ENCODE results near the gene PLXNA4. TPM values are rescaled to one million over a fixed set of nuclear protein-coding genes. Genes with fewer than 3 reads are reported as not detected.

PLXNA4 gene
- total and polyA plus RNA-seq, 2 experiments from 2014 or later, result 1.9 to 4.8 TPM

- no peak overlapping the region for H3K27ac ChIP-seq
- H3K4me3 ChIP-seq, result no peak overlapping the region
- no peak overlapping the region for H3K4me2 ChIP-seq
- H2AFZ ChIP-seq, result no peak overlapping the region
- H3K9me2 ChIP-seq (replicated peaks; ENCODE audit: insufficient read depth), result no peaks in the 10 kb centered on the region
- H4K20me1 ChIP-seq (ENCODE audit: insufficient read depth, poor library complexity, severe bottlenecking), result no peaks in the 10 kb centered on the region
- DNase-seq (ENCODE audit: low spot score), result no peak
- H3K9me3 ChIP-seq (ENCODE audit: low read depth), result no peaks in the 10 kb centered on the region
- H3K27me3 ChIP-seq, result peaks cover 5% of the 10 kb centered on the region
- TF ChIP-seq EZH2phosphoT487 (IDR thresholded peaks at IDR 0.05; ENCODE audit: low read depth, severe bottlenecking, unreplicated experiment) (no peak), EZH2 (IDR thresholded peaks at IDR 0.05; ENCODE audit: borderline replicate concordance) (no peak), CTCF (IDR thresholded peaks at IDR 0.05; ENCODE audit: poor library complexity) (no peak)
- H3K36me3 ChIP-seq (replicated peaks; ENCODE audit: insufficient read depth, low read depth), result no peaks in the 10 kb centered on the region
- WGBS (ENCODE audit: low lambda C conversion rate, missing lambda C conversion rate), result 80% methylated on average over 1 of the region's 1 CpG
- H3K4me1 ChIP-seq (ENCODE audit: insufficient read depth), result no peaks in the 10 kb centered on the region
- no peaks in the 10 kb centered on the region for H3K79me2 ChIP-seq
Observed at GRCh38 chr7:132091706-132092105, 484.6 kb downstream of the PLXNA4 start.

GRCh38 chr7:132090444-132090843, 485.8 kb downstream of the PLXNA4 start:
- H3K79me2 ChIP-seq, result no peaks in the 10 kb centered on the region
- WGBS (ENCODE audit: low lambda C conversion rate, missing lambda C conversion rate), result 81% methylated on average over 4 of the region's 4 CpGs
- no peaks in the 10 kb centered on the region for H4K20me1 ChIP-seq (ENCODE audit: insufficient read depth, poor library complexity, severe bottlenecking)
- DNase-seq (ENCODE audit: low spot score), result no peak
- TF ChIP-seq CTCF (IDR thresholded peaks at IDR 0.05; ENCODE audit: poor library complexity), result no peak
- no peak for TF ChIP-seq EZH2phosphoT487 (IDR thresholded peaks at IDR 0.05; ENCODE audit: low read depth, severe bottlenecking, unreplicated experiment)
- TF ChIP-seq EZH2 (IDR thresholded peaks at IDR 0.05; ENCODE audit: borderline replicate concordance), result no peak
- no peak overlapping the region for H3K4me2 ChIP-seq
- no peak overlapping the region for H3K4me3 ChIP-seq
- H3K36me3 ChIP-seq (replicated peaks; ENCODE audit: insufficient read depth, low read depth), result no peaks in the 10 kb centered on the region
- no peaks in the 10 kb centered on the region for H3K9me2 ChIP-seq (replicated peaks; ENCODE audit: insufficient read depth)
- H3K27me3 ChIP-seq, result peaks cover 5% of the 10 kb centered on the region
- no peak overlapping the region for H2AFZ ChIP-seq
- H3K27ac ChIP-seq, result no peak overlapping the region
- no peaks in the 10 kb centered on the region for H3K9me3 ChIP-seq (ENCODE audit: low read depth)
- no peaks in the 10 kb centered on the region for H3K4me1 ChIP-seq (ENCODE audit: insufficient read depth)

GRCh38 chr7:132089356-132089755, 486.9 kb downstream of the PLXNA4 start:
- no peak for TF ChIP-seq EZH2 (IDR thresholded peaks at IDR 0.05; ENCODE audit: borderline replicate concordance)
- Histone ChIP-seq H3K9me3 (ENCODE audit: low read depth) (no peaks in the 10 kb centered on the region), H3K79me2 (no peaks in the 10 kb centered on the region), H2AFZ (no peak overlapping the region), H3K27me3 (peaks cover under 1% of the 10 kb centered on the region), H3K4me2 (no peak overlapping the region), H3K4me1 (ENCODE audit: insufficient read depth) (no peaks in the 10 kb centered on the region), H3K27ac (no peak overlapping the region), H3K36me3 (replicated peaks; ENCODE audit: insufficient read depth, low read depth) (no peaks in the 10 kb centered on the region), H3K9me2 (replicated peaks; ENCODE audit: insufficient read depth) (no peaks in the 10 kb centered on the region), H3K4me3 (no peak overlapping the region), H4K20me1 (ENCODE audit: insufficient read depth, poor library complexity, severe bottlenecking) (no peaks in the 10 kb centered on the region)
- DNase-seq (ENCODE audit: low spot score), result no peak
- 70% methylated on average over 3 of the region's 3 CpGs for WGBS (ENCODE audit: low lambda C conversion rate, missing lambda C conversion rate)

GRCh38 chr7:132087421-132087820, 488.8 kb downstream of the PLXNA4 start:
- DNase-seq (ENCODE audit: low spot score), result no peak
- 94% methylated on average over 2 of the region's 2 CpGs for WGBS (ENCODE audit: low lambda C conversion rate, missing lambda C conversion rate)
- Histone ChIP-seq H3K27ac (no peak overlapping the region), H3K9me3 (ENCODE audit: low read depth) (no peaks in the 10 kb centered on the region), H4K20me1 (ENCODE audit: insufficient read depth, poor library complexity, severe bottlenecking) (no peaks in the 10 kb centered on the region), H3K27me3 (peaks cover 6% of the 10 kb centered on the region), H3K9me2 (replicated peaks; ENCODE audit: insufficient read depth) (no peaks in the 10 kb centered on the region), H3K79me2 (no peaks in the 10 kb centered on the region), H2AFZ (no peak overlapping the region), H3K4me2 (no peak overlapping the region), H3K36me3 (replicated peaks; ENCODE audit: insufficient read depth, low read depth) (no peaks in the 10 kb centered on the region), H3K4me1 (ENCODE audit: insufficient read depth) (peaks cover 8% of the 10 kb centered on the region), H3K4me3 (no peak overlapping the region)
- TF ChIP-seq EZH2 (IDR thresholded peaks at IDR 0.05; ENCODE audit: borderline replicate concordance) (no peak), EZH2phosphoT487 (IDR thresholded peaks at IDR 0.05; ENCODE audit: low read depth, severe bottlenecking, unreplicated experiment) (no peak), CTCF (IDR thresholded peaks at IDR 0.05; ENCODE audit: poor library complexity) (no peak)

All from hepatocyte (in vitro differentiated cells).